DOHH2 (cell line): ENCODE data around the gene EIF2S3B.
"Not testable (repeated sequence)": the region's sequence is repeated elsewhere in the genome, so short reads cannot be mapped to it uniquely, and the experiment has no call there.

Experiments used
- H3F3A ChIP-seq: fragments of 200-600 bp; sonication (generic), shearing (Covaris generic); 2 replicates; pipeline ENCODE4 v1.6.0; 2016; ENCODE audit warnings: antibody characterized with exemption, mild to moderate bottlenecking; ENCODE audit not compliant: control insufficient read depth, insufficient read depth
- H3K27ac ChIP-seq: fragments of 200-600 bp; sonication (generic); 2 replicates; pipeline ENCODE4 v1.5.1; 2014; ENCODE audit warnings: low read depth, mild to moderate bottlenecking, low read length, moderate library complexity
- H3K27me3 ChIP-seq: fragments of 200-600 bp; sonication (generic); 2 replicates; pipeline ENCODE4 v1.6.1; 2014; ENCODE audit warnings: mild to moderate bottlenecking, low read length, mixed read lengths; ENCODE audit not compliant: control insufficient read depth
- H3K36me3 ChIP-seq: fragments of 200-600 bp; sonication (generic); 2 replicates; pipeline ENCODE4 v1.6.1; 2014; ENCODE audit warnings: mild to moderate bottlenecking, low read length, moderate library complexity, mixed read lengths; ENCODE audit not compliant: control insufficient read depth
- H3K4me1 ChIP-seq: fragments of 200-600 bp; sonication (generic); 2 replicates; pipeline ENCODE4 v1.6.1; 2014; ENCODE audit warnings: mild to moderate bottlenecking, low read length, mixed read lengths; ENCODE audit not compliant: control insufficient read depth
- H3K4me2 ChIP-seq: fragments of 200-600 bp; sonication (generic); 2 replicates; pipeline ENCODE4 v1.6.0; 2014; ENCODE audit warnings: mild to moderate bottlenecking, low read length, moderate library complexity
- H3K4me3 ChIP-seq: fragments of 200-600 bp; sonication (generic); 2 replicates; pipeline ENCODE4 v1.5.1; 2014; ENCODE audit warnings: mild to moderate bottlenecking, low read length, mixed read lengths
- H3K79me2 ChIP-seq: fragments of 200-600 bp; sonication (generic); 2 replicates; pipeline ENCODE4 v1.6.1; 2014; ENCODE audit warnings: mild to moderate bottlenecking, low read length, mixed read lengths; ENCODE audit not compliant: control insufficient read depth
- H3K9me2 ChIP-seq: fragments of 200-600 bp; sonication (generic); replicated peaks from 2 replicates; pipeline ENCODE4 v1.6.1; 2014; ENCODE audit warnings: mild to moderate bottlenecking, low read length, mixed read lengths; ENCODE audit not compliant: control insufficient read depth
- H3K9me3 ChIP-seq: fragments of 200-600 bp; sonication (generic); 2 replicates; pipeline ENCODE4 v1.6.1; 2014; ENCODE audit warnings: antibody characterized with exemption, low read length, mixed read lengths; ENCODE audit not compliant: control insufficient read depth, insufficient read depth
- H4K20me1 ChIP-seq: fragments of 200-600 bp; sonication (generic); 2 replicates; pipeline ENCODE4 v1.6.0; 2014; ENCODE audit warnings: low read depth, mild to moderate bottlenecking, antibody characterized with exemption, low read length, moderate library complexity; ENCODE audit not compliant: control insufficient read depth, insufficient read depth
- CTCF ChIP-seq: fragments of 200-600 bp; sonication (generic); IDR thresholded peaks from one replicate; pipeline ENCODE4 v1.5.1; 2014; ENCODE audit warnings: antibody characterized with exemption, mild to moderate bottlenecking, low read depth, low read length; ENCODE audit not compliant: poor library complexity, severe bottlenecking
- EZH2phosphoT487 ChIP-seq: fragments of 200-600 bp; sonication (generic); IDR thresholded peaks from 2 replicates; pipeline ENCODE4 v1.6.1; 2017; ENCODE audit warnings: borderline replicate concordance, mild to moderate bottlenecking, antibody characterized with exemption, low read length, moderate library complexity, mixed read lengths

The EIF2S3B gene

GRCh38 chr12:10466311-10466710 lies 39.4 kb upstream of the EIF2S3B start:
- Histone ChIP-seq H3K36me3 (no peaks in the 10 kb centered on the region), H3K4me2 (no peak overlapping the region), H4K20me1 (no peaks in the 10 kb centered on the region), H3K79me2 (no peaks in the 10 kb centered on the region), H3K4me3 (no peak overlapping the region), H3K9me3 (no peaks in the 10 kb centered on the region), H3K27me3 (no peaks in the 10 kb centered on the region), H3F3A (no peaks in the 10 kb centered on the region), H3K4me1 (no peaks in the 10 kb centered on the region), H3K9me2 (no peaks in the 10 kb centered on the region), H3K27ac (no peak overlapping the region)
- TF ChIP-seq EZH2phosphoT487 (no peak), CTCF (no peak)

- Histone ChIP-seq H3K9me2 (no peaks in the 10 kb centered on the region), H3K4me3 (no peak overlapping the region), H3K27ac (no peak overlapping the region), H3K4me1 (no peaks in the 10 kb centered on the region), H3K27me3 (no peaks in the 10 kb centered on the region), H3K9me3 (no peaks in the 10 kb centered on the region), H4K20me1 (no peaks in the 10 kb centered on the region), H3F3A (no peaks in the 10 kb centered on the region; the same call in 1 of the 2 replicates), H3K79me2 (no peaks in the 10 kb centered on the region), H3K4me2 (no peak overlapping the region), H3K36me3 (no peaks in the 10 kb centered on the region)
- TF ChIP-seq CTCF (no peak), EZH2phosphoT487 (no peak)
Observed at GRCh38 chr12:10469701-10470100, 36.0 kb upstream of the EIF2S3B start.

- H3K4me1 ChIP-seq, H4K20me1 ChIP-seq, H3K27ac ChIP-seq, H3K79me2 ChIP-seq, H3F3A ChIP-seq, H3K27me3 ChIP-seq, H3K4me3 ChIP-seq, H3K36me3 ChIP-seq, H3K9me2 ChIP-seq, H3K9me3 ChIP-seq, H3K4me2 ChIP-seq: not testable (repeated sequence)
Observed at GRCh38 chr12:10472808-10473207, 32.9 kb upstream of the EIF2S3B start.

- H3K4me3 ChIP-seq, H3K36me3 ChIP-seq, H3K9me2 ChIP-seq, H3K4me2 ChIP-seq, H3K79me2 ChIP-seq, H4K20me1 ChIP-seq, H3K27me3 ChIP-seq, H3K4me1 ChIP-seq, H3K9me3 ChIP-seq, H3F3A ChIP-seq, H3K27ac ChIP-seq: not testable (repeated sequence)
Observed at GRCh38 chr12:10481901-10482300, 23.8 kb upstream of the EIF2S3B start.

GRCh38 chr12:10487328-10487727 lies 18.4 kb upstream of the EIF2S3B start:
- H3K27ac ChIP-seq, H3K79me2 ChIP-seq, H3K4me1 ChIP-seq, H3K9me3 ChIP-seq, H3F3A ChIP-seq, H3K36me3 ChIP-seq, H3K4me3 ChIP-seq, H3K4me2 ChIP-seq, H3K27me3 ChIP-seq, H4K20me1 ChIP-seq, H3K9me2 ChIP-seq: not testable (repeated sequence)
